Right ventricle myocardium superior (tissue), 1 donor: Measurements from ENCODE around the gene EWSR1. TPM values are rescaled to one million over a fixed set of nuclear protein-coding genes. Genes with fewer than 3 reads are reported as not detected.

ENCODE experiments used
- ATAC-seq: fragments of 200-7000 bp; cut with Tn5 transposase; one replicate; pipeline ENCODE4 v1.9.1; 2020; ENCODE audit warnings: mild to moderate bottlenecking; ENCODE audit not compliant: poor library complexity
- DNase-seq: peaks from one replicate; pipeline ENCODE4 v3.0.0-alpha.2; 2020
- intact Hi-C: fragments of 100-400 bp; cut with DNase I; formaldehyde crosslinking; loops from one replicate; pipeline ENCODE4 v1.11.2; 2022
- total RNA-seq: library from RNA; stranded (reverse); fragmentation: NEBNext Ultra II Directional; extraction: Animal tissue kit (Norgen Biotek cat#: 25700); gene quantifications from one replicate; pipeline ENCODE4 v1.2.1, GENCODE V29; 2021
- donor health status: DM: no; HTN: yes; CAD: no; lungs with severe emphysema.

Gene EWSR1
- total RNA-seq, 1 donor from 2014 or later, result 108 TPM

- no peak for ATAC-seq
- no peak for DNase-seq
- intact Hi-C loops, result no loop called here
Measured at GRCh38 chr22:29265305-29265704, 2.8 kb upstream of the EWSR1 start.

GRCh38 chr22:29265929-29266328 lies 2.1 kb upstream of the EWSR1 start:
- intact Hi-C loops, result no loop called here
- no peak for ATAC-seq
- DNase-seq, result no peak

DNA sequence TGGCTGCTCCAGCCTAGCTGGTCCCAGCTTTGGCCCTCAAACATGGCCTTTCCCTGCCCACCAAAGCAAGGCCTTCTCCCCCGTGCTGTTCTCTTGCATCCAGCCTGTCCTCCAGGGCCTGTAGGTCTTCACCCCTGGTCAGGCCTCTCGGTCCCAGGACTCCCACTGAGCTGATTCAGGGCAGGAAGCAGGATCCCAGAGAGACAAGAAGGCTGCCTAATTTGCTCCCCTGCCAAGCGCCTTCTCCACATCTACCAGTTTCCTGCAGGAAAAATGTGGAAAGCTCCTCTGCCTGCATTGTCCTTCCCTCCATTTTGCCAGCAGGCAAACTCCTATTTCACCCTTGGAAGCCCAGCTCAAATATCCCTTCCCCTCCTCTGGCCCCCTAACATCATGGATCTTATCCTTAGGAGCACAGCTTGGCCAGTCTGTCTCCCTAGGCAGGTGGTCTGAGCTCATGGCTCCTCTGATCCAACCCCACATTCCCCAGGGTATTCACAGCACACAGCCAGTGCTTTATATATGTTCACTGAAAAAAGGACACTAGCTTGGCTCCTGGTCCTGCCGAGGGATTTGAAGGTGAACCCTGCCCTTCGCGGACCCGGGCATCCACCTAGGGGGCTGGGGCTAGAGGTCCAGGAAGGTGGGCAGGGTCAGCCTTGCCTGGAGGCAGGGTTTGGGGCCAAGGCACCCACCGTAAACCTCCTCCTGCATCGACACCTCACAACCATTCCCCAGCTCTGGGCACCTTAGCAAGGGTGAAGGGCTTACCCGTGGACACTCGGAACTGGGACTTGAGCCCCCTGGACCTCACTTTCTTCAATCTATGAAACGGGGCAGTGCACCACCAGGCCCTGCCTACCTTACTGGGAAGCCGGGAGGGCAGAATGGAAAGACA lies 1.3 kb upstream of the EWSR1 start:
- ATAC-seq, result no peak
- intact Hi-C loops, result no loop called here
- no peak for DNase-seq

DNA sequence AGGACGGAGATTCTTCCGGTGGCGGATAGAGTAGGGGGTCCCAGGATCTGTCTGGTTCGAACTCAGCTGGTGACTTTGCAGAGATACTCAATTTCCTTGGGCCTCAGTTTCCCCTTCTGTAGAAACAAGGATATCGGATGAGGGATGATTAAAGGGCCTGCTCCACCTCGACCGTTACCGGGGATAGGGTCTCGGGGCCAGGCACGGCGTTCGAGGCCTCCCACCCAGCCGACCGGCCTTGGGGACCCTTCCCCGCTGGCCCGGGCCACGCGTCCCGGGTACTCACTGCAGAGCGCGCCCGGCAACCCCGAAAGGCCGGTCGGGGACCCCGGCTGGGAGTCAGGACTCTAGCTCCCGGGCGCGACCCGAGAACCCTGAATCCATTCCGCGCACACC lies 608 bp upstream of the EWSR1 start:
- DNase-seq (no peak), ATAC-seq (no peak)
- intact Hi-C loops, result no loop called here

- intact Hi-C loops, result loop anchor here (2.0 kb wide), 1 partner anchor 38 kb away; the partner anchor contains the start of gene GAS2L1
Measured at GRCh38 chr22:29268511-29269229, 602 bp downstream of the EWSR1 start.

DNA sequence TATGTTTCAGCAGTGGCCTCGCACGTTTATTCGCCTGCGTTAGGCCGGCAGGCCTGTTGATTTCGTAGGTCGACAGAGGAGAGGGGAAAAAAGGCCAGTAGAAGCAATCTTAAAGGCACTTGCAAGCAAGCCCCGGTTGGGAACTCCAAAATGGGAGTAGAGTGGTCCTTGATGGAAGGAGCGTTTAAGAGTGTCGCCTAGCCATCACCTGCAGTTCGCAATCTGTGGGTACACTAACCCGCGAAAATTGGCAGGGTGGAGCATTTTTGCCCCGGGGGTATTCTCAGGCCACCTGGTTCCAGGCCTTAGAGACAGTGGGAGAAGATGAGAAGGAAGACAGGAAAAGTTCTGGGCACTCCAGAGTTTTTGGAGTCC lies 1.1 kb downstream of the EWSR1 start:
- intact Hi-C loops, result loop anchor here (2.0 kb wide), 1 partner anchor 38 kb away; the partner anchor contains the start of gene GAS2L1
- DNase-seq, result no peak
- no peak for ATAC-seq

More at GRCh38 chr22:29268511-29269229, 602 bp downstream of the EWSR1 start:
- ATAC-seq (peak; percentile 73), DNase-seq (peak; percentile 84)

- DNase-seq (no peak), ATAC-seq (no peak)
- intact Hi-C loops, result loop anchor here (2.0 kb wide), 1 partner anchor 37 kb away; the partner anchor contains the start of gene GAS2L1
Measured at GRCh38 chr22:29269731-29270474, 1.8 kb downstream of the EWSR1 start.

- ATAC-seq (no peak), DNase-seq (no peak)
- intact Hi-C loops, result no loop called here
Measured at GRCh38 chr22:29270475-29271271, 2.6 kb downstream of the EWSR1 start.

- intact Hi-C loops, result no loop called here
- DNase-seq, result no peak
- ATAC-seq, result no peak
Measured at GRCh38 chr22:29272624-29273023, 4.6 kb downstream of the EWSR1 start.

- DNase-seq (no peak), ATAC-seq (no peak)
- intact Hi-C loops, result no loop called here
Measured at GRCh38 chr22:29275167-29275566, 7.1 kb downstream of the EWSR1 start.

DNA sequence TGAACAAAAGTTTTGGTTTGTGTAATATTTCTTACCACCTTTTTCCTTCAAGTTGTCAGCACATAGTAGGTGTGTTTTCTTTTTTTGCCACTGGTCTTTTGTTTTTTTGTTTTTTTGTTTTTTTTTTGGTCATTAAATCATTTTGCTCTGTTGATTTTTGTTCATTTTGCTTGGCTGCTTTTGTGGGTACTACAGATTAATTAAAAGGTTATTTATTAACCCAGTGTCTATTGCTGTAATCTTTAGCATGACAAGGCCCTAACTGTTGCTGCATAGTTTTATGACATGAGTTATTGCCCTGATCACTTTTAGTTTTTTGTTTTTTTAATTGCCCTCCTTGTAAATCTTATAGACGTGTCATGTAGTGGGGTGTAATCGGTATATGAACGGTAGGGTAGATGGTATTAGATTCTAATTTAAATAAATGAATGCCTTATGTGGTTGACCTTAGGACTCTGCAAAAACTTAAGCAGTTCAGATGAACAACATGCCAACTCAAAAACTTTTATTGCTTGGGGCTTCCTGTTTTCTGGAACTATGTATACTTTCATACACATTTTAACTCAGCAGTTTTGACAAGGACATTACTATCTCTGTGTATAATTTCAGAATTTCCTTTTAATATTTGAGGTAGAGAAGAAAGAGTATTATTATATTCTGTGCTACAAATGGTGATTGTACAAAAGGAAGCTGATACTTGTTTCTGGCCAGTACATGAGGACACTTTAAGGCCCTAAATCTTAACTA lies 7.9 kb downstream of the EWSR1 start:
- intact Hi-C loops, result no loop called here
- no peak for ATAC-seq
- no peak for DNase-seq

DNA sequence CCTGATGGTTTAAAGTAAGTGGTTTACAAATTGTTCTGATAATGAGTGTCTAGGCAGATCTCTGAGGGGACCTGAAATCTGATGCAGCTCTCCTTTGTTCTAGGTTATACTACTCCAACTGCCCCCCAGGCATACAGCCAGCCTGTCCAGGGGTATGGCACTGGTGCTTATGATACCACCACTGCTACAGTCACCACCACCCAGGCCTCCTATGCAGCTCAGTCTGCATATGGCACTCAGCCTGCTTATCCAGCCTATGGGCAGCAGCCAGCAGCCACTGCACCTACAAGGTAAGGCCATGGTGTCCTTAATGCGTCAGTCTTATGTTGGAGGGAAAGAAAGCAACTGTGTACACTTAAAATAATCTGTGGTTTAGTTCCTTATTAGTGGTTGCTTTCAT lies 9.9 kb downstream of the EWSR1 start:
- DNase-seq (no peak), ATAC-seq (no peak)
- intact Hi-C loops, result no loop called here

DNA sequence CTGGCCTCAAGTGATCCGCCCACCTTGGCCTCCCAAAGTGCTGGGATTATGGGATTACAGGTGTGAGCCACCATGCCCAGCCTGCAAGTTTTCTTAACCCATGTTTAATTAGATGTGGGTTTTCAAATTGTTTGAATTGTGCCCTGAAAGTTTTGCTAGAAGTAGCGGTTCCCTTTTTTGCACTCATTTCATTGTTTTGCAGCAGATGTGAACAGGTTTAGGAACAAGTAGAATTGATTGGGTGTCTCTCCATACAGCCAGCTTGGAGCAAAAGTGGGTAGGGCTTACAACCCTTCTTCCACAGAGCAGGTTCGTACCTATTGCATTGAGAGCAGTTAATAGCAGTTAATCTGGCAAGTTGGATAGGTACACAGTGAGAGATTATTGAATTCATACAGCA lies 16.1 kb downstream of the EWSR1 start:
- no peak for DNase-seq
- no peak for ATAC-seq
- intact Hi-C loops, result loop anchor here (10.0 kb wide), 1 partner anchor 261 kb away; no protein-coding TSS in a partner anchor

GRCh38 chr22:29288837-29289236 lies 20.8 kb downstream of the EWSR1 start:
- ATAC-seq (no peak), DNase-seq (no peak)
- intact Hi-C loops, result loop anchor here (10.0 kb wide), 1 partner anchor 256 kb away; no protein-coding TSS in a partner anchor

- DNase-seq, result no peak
- intact Hi-C loops, result no loop called here
- no peak for ATAC-seq
Measured at GRCh38 chr22:29290061-29290460, 22.0 kb downstream of the EWSR1 start.

DNA sequence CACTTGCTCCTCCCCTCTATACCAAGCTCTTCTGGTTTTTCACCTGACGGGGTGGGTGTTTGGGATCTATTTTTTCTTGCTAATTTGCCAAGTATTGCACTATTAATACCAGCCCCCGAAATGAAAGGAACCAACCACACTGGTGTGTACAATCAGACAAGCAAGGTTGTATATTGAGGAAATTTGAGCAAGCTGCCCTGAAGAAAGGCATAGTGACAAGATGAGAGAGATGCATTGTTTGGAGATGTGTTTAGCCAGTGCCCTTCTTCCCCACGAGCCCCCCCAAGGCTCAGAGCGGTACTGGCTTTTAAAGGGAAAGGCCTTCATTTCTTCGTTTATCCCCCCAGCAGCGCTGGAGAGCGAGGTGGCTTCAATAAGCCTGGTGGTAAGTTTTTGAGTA lies 23.1 kb downstream of the EWSR1 start:
- no peak for ATAC-seq
- no peak for DNase-seq
- intact Hi-C loops, result no loop called here

- intact Hi-C loops, result no loop called here
- ATAC-seq, result no peak
- DNase-seq, result no peak
Measured at GRCh38 chr22:29292379-29292778, 24.3 kb downstream of the EWSR1 start.

GRCh38 chr22:29298641-29299040 lies 30.6 kb downstream of the EWSR1 start:
- DNase-seq (no peak), ATAC-seq (no peak)
- intact Hi-C loops, result no loop called here
